Memory B cell (primary cell): ENCODE results near the gene GUCY1B1.
A peak's percentile ranks its signal among the peaks of the same experiment; 100 is the strongest.

Experiments used
- ATAC-seq: fragments of 150-1000 bp; cut with Tn5 transposase; 2 replicates; pipeline ENCODE4 v1.10.0; 2021; ENCODE audit warnings: low read depth, mild to moderate bottlenecking, moderate library complexity
- DNase-seq, 2 donors: peaks; one replicate each; pipeline ENCODE4 v3.0.0; 2022; ENCODE audit warnings: low spot score in 2 of 2
- H3K27ac Mint-ChIP-seq: one replicate; pipeline ENCODE4 v1.8.0; 2022; ENCODE audit warnings: mild to moderate bottlenecking, moderate library complexity, mixed read lengths
- H3K27me3 Mint-ChIP-seq: one replicate; pipeline ENCODE4 v1.8.0; 2022; ENCODE audit warnings: mixed read lengths
- H3K36me3 Mint-ChIP-seq: one replicate; pipeline ENCODE4 v1.8.0; 2022; ENCODE audit warnings: mild to moderate bottlenecking, mixed read lengths
- H3K4me1 Mint-ChIP-seq: one replicate; pipeline ENCODE4 v1.8.0; 2022; ENCODE audit warnings: mixed read lengths
- H3K4me3 Mint-ChIP-seq: one replicate; pipeline ENCODE4 v1.8.0; 2022; ENCODE audit warnings: mild to moderate bottlenecking, moderate library complexity, mixed read lengths
- H3K9me3 Mint-ChIP-seq: one replicate; pipeline ENCODE4 v1.8.0; 2022; ENCODE audit warnings: mixed read lengths

The GUCY1B1 gene

DNA sequence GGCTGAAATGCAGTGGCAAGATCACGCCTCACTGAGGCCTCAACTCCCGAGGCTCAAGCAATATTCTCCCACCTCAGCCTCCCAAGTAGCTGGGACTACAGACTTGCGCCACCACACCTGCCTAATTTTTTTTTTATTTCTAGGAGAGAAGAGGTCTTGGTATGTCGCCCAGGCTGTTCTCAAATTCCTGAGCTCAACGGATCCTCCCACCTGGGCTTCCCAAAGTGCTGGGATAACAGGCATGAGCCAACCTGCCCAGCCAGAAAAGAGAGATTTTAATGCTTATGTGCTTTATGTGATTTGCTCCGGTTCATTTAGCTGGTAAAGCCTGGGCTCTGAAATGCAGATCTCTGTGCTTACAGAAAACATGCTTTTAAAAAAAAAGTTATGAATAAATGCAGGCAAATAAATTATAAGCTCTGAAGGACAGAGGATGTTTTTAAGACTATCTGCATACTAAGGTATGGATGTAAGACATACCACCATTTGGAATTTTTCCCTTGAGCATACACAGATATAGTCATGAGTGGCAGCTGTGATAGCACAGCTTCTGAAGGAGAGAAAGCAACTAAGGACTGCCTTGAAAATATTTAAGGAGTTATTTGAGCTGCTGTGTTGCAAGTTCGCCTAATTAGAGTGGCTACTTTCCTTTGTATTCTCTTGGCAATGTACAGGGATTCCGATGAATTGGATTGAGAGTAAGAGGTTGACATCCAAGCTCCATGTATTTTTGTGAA, 13.8 kb downstream of the GUCY1B1 start:
- ATAC-seq (no peak), DNase-seq (no peak)
- H3K9me3 Mint-ChIP-seq = peaks cover 2% of the 10 kb centered on the region
- H3K27me3 Mint-ChIP-seq = peaks cover 1% of the 10 kb centered on the region
- H3K4me3 Mint-ChIP-seq = no peak overlapping the region
- peaks cover 2% of the 10 kb centered on the region for H3K4me1 Mint-ChIP-seq
- H3K36me3 Mint-ChIP-seq = no peaks in the 10 kb centered on the region
- H3K27ac Mint-ChIP-seq = no peak overlapping the region

DNA sequence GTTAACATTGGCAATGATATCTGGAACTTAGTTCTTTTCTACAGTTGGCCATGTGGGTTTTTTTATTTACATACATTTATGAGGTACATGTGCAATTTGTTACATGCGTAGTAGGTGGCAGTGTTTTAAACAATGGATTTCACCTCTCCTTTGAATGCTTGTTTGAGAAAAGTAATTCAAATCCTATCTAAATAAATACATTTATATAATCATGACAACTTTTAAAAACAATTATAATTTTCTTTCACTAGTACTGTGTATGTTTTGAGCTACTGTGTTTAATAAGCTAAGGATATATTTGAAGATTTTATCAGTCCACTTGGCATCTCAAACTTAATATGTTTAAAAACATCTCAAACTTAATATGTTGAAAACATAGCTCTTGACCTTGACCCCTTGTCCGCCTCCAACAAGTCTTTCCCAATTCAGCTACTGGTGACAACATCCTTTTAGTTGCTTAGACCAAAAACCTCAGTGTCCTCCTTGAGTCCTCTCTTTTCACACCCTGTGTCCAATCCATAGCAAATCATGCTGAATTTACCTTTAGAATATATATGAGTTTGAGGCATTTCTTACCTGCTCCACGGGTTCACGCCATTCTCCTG, 14.5 kb downstream of the GUCY1B1 start:
- H3K27me3 Mint-ChIP-seq = peaks cover 1% of the 10 kb centered on the region
- H3K4me3 Mint-ChIP-seq = no peak overlapping the region
- H3K27ac Mint-ChIP-seq = no peak overlapping the region
- peaks cover 2% of the 10 kb centered on the region for H3K4me1 Mint-ChIP-seq
- ATAC-seq (no peak), DNase-seq (no peak)
- no peaks in the 10 kb centered on the region for H3K36me3 Mint-ChIP-seq
- H3K9me3 Mint-ChIP-seq = peaks cover 2% of the 10 kb centered on the region

DNA sequence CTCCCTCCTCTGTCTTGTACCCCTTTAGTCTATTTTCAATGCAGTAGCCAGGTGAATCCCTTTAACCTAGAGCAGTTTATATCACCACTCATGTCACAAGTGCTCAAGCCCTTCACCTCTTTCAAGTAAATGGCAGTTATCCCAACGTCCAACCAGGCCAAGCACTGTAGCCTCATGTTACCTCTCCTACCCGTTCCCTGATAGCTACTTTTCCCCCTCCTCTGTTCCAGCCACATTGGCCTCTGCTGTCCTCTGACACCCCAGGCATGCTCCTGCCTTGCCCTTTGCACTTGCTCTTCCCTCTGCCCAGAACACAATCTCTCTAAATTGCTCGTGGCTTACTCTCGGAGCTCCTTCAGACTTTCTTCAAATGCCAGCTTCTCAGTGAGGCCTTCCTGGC, 15.2 kb downstream of the GUCY1B1 start:
- no peaks in the 10 kb centered on the region for H3K4me1 Mint-ChIP-seq
- H3K27ac Mint-ChIP-seq = no peak overlapping the region
- H3K4me3 Mint-ChIP-seq = no peak overlapping the region
- ATAC-seq (no peak), DNase-seq (no peak)
- no peaks in the 10 kb centered on the region for H3K36me3 Mint-ChIP-seq
- H3K27me3 Mint-ChIP-seq = peaks cover 1% of the 10 kb centered on the region
- peaks cover 2% of the 10 kb centered on the region for H3K9me3 Mint-ChIP-seq

DNA sequence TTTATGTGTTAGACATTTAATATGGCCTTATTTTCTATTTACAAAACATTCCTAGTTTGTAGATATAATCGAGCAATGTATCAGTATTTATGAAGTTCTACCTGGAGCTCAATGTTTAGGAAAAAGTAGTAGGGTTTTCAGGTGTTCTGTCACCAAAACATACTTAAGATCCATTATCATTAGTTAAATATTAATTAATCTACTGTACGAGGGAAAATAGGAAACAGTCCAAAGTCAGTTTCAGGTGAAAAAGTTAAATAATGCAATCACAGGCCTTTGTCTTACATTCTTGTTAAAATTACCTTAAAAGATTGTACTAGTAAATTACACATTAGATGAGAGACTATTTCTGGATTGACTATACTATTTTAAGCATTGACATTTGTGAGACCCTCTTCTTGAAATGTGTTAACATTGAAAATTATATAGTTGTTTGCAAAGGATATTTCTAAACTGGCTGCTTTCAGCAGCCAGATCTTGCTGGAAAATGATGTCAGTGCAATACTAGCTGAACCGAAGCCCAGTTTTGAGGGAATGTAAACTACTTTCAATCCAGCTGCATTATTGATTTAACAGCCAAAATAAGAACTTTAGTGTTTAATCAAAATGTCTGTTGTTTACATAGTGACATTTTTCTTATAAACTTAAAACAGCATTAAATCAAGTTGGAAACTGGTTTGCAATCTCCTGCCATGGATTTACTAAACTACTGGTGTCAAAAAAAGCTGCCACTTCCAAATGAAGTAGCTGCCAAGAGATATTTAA, 19.3 kb downstream of the GUCY1B1 start:
- Mint-ChIP-seq H3K4me3 (no peak overlapping the region), H3K27me3 (peaks cover 6% of the 10 kb centered on the region), H3K27ac (no peak overlapping the region), H3K9me3 (peaks cover 2% of the 10 kb centered on the region), H3K36me3 (no peaks in the 10 kb centered on the region), H3K4me1 (no peaks in the 10 kb centered on the region)
- DNase-seq = no peak
- ATAC-seq = no peak

DNA sequence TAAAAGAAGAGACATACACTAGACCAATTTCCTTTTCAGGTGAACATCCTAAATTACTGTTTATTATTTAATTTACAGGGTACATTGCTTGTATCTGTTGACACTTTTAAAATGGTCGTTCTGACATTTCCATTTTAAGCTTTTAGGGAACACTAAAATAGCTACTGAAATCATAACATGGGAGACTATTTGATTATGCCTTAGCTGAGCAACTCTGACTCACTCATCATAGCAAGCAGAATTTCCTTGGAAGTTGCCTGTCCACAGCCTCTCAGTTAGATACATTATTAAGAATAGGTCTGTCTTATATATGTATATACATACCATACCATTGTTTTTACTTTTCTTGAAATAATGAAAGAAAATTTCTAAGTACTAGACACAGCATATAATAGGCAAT, 22.0 kb downstream of the GUCY1B1 start:
- Mint-ChIP-seq H3K9me3 (no peaks in the 10 kb centered on the region), H3K27ac (no peak overlapping the region), H3K4me3 (no peak overlapping the region), H3K36me3 (no peaks in the 10 kb centered on the region), H3K4me1 (no peaks in the 10 kb centered on the region), H3K27me3 (peaks cover 5% of the 10 kb centered on the region)
- DNase-seq (no peak), ATAC-seq (no peak)

DNA sequence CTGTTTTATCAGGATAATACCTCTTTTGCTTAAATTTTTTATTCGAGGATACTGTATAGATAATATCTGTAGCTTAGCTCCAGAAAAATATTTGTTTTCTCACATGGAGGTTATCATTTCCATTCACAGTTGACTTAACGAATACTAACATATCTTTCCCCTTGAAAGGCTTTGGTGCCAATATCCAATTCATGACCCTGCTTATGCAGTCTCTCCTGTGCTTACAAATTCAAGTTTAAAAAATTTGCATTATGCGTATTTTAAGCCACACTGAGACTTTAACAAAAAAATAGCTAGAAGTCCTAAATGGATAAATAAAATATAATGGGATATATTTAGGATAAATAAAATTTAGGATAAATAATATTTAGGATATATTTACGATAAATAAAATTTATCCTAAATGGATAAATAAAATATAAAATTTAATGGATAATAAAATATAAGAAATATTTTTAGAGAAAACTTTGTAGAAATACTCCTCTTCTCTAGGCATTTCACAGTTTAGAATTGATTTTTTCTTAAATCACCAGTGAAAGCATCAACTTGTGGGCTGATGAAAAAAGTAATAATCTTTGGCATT, 22.5 kb downstream of the GUCY1B1 start:
- Mint-ChIP-seq H3K27ac (no peak overlapping the region), H3K36me3 (no peaks in the 10 kb centered on the region), H3K4me3 (no peak overlapping the region), H3K4me1 (no peaks in the 10 kb centered on the region), H3K27me3 (peaks cover 5% of the 10 kb centered on the region), H3K9me3 (no peaks in the 10 kb centered on the region)
- ATAC-seq = no peak
- DNase-seq = no peak

DNA sequence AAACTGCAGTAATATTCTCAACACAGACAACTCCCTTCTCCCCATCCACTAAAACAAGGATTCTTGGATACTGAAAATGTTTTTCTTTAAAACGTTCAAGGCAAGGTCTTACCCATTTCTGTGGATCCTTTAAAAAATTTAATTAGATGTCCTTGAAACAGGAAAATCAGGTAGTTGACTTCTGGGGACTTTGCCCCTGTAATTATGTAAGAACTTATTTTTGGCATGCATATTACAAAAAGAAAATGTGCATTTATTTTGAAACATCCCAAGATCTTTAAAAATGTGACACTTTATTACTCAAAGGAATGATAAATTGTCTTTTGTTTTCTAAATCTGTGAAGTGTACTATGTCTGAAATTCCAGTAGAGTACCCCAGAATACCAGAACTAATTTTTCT, 25.8 kb downstream of the GUCY1B1 start:
- ATAC-seq (no peak), DNase-seq (no peak)
- Mint-ChIP-seq H3K9me3 (no peaks in the 10 kb centered on the region), H3K36me3 (no peaks in the 10 kb centered on the region), H3K4me3 (no peak overlapping the region), H3K27ac (no peak overlapping the region), H3K27me3 (peaks cover 5% of the 10 kb centered on the region), H3K4me1 (peaks cover 4% of the 10 kb centered on the region)

DNA sequence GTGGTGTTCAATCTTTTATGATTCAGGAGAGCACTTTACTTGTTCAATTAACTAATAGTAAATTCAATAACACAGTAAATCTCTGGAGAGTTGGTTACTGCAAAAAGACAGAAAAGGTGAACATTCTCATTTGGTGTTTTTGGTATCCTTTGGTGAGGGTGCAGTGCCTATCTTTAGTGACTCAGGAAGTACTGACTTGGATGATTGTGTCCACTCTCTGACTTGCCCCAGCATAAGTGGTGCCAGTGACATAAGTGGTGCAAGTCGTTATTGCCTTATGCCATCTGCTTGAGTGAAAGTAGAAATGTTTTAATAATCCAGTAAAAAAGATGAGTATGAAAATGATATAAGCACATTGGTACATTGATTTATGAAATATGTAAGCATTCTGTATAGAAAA, 27.0 kb downstream of the GUCY1B1 start:
- peaks cover 5% of the 10 kb centered on the region for H3K4me1 Mint-ChIP-seq
- no peak overlapping the region for H3K27ac Mint-ChIP-seq
- H3K9me3 Mint-ChIP-seq = no peaks in the 10 kb centered on the region
- DNase-seq (no peak), ATAC-seq (no peak)
- peaks cover 1% of the 10 kb centered on the region for H3K27me3 Mint-ChIP-seq
- no peaks in the 10 kb centered on the region for H3K36me3 Mint-ChIP-seq
- no peak overlapping the region for H3K4me3 Mint-ChIP-seq

DNA sequence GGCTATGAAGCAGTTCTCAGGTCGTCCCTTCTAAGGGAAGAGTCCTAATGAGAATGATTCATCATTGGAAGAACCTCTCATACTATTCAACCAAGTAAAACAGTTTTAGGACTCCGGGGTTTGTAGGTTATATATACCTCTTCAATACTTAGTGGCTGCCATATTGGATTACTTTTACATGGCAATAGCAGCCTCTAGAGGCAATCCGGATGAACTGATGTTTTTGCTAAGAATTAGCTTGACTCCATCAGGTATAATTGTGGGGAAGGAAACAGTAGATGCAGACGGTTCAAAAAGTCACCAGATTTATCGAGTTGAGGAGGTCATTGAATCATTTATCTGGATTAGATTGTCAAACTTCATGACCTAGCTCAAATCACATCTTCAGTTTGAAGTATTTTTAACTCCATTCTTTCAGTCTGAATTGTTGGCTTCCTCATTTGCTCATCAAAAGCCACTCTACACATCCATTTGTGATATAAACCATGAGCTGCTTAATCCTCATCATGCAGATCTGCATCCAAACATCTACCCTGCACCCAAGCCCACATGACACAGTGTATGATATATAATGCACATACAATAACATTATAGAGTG, 28.4 kb downstream of the GUCY1B1 start:
- ATAC-seq (peak; percentile 53), DNase-seq (no peak)
- H3K27ac Mint-ChIP-seq = no peak overlapping the region
- H3K4me1 Mint-ChIP-seq = peaks cover 5% of the 10 kb centered on the region
- no peaks in the 10 kb centered on the region for H3K9me3 Mint-ChIP-seq
- H3K36me3 Mint-ChIP-seq = no peaks in the 10 kb centered on the region
- H3K27me3 Mint-ChIP-seq = peaks cover 1% of the 10 kb centered on the region
- H3K4me3 Mint-ChIP-seq = no peak overlapping the region

DNA sequence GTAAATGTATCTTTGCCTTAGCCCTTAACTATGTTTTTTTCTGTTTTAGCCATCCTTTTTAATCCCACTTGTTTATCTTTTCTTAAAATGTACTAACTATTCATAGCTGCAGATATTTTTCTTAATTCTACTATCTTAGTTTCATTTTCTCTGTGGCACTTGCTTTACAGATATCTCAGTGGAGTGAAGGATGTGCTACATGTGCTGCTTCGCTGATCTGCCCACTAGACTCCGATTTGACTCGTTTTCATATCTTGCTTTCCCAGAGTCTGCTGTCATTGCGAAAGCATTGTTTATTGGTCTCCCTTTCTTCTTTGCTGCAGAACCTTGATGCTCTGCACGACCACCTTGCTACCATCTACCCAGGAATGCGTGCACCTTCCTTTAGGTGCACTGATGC, 30.6 kb downstream of the GUCY1B1 start:
- H3K27me3 Mint-ChIP-seq = no peaks in the 10 kb centered on the region

DNA sequence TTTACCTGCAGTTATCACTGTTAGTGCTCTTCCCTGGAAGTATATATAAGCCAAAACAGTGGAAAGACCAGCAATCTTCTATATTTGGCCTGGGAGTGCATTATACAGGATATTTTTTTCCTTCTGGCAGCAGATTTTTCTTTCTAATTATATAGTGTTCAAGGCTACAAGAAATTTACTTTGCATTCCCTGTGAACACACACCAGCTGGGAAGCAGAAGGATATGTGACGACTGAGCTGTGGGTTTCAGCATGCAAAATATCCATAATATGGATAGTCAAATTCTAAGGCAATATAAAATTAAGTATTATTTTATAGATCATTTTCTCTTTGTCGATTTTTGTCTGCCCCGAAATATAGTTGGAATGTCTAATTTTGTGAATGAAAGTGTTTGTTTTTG, 31.2 kb downstream of the GUCY1B1 start:
- H3K36me3 Mint-ChIP-seq = no peaks in the 10 kb centered on the region

More for the DNA sequence above, 30.6 kb downstream of the GUCY1B1 start:
- Mint-ChIP-seq H3K27ac (no peak overlapping the region), H3K9me3 (no peaks in the 10 kb centered on the region), H3K4me1 (peaks cover 5% of the 10 kb centered on the region), H3K4me3 (no peak overlapping the region), H3K36me3 (no peaks in the 10 kb centered on the region)
- ATAC-seq (no peak), DNase-seq (no peak)

DNA sequence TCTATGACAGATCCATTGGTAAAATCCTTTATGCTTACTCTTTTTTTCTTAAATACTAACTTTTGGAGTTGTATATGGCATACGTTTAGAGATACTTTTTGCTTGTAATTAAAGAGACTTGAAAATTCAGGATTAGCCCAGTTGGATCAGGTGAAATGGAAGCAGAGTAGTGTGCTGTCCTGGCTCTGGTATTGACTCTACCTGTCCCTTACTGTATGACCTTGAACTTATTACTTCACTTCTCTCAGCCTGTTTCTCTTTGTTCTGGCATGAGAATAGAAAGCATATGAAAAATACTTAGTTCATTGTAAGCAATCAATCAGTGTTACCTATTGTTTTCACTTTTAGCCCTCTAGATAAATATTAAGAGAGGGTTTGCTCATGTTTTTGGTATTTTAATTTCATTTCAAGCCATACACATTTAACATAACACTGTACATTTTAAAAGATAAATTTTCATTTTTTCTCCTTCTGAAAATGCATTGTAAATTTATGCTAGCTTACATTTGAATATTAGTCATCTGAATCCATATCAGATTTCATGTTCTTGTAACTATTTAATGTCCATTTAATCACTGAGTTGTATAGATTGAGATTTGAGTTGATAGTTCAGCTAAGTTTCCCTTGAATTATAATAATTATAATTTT, 35.9 kb downstream of the GUCY1B1 start:
- no peak overlapping the region for H3K27ac Mint-ChIP-seq
- H3K36me3 Mint-ChIP-seq = no peaks in the 10 kb centered on the region
- H3K9me3 Mint-ChIP-seq = no peaks in the 10 kb centered on the region
- H3K4me3 Mint-ChIP-seq = no peak overlapping the region
- DNase-seq (no peak), ATAC-seq (no peak)
- no peaks in the 10 kb centered on the region for H3K4me1 Mint-ChIP-seq
- no peaks in the 10 kb centered on the region for H3K27me3 Mint-ChIP-seq

More for the DNA sequence above, 31.2 kb downstream of the GUCY1B1 start:
- Mint-ChIP-seq H3K27ac (no peak overlapping the region), H3K9me3 (no peaks in the 10 kb centered on the region), H3K4me3 (no peak overlapping the region), H3K4me1 (peaks cover 5% of the 10 kb centered on the region), H3K27me3 (no peaks in the 10 kb centered on the region)
- DNase-seq = no peak
- ATAC-seq = no peak

DNA sequence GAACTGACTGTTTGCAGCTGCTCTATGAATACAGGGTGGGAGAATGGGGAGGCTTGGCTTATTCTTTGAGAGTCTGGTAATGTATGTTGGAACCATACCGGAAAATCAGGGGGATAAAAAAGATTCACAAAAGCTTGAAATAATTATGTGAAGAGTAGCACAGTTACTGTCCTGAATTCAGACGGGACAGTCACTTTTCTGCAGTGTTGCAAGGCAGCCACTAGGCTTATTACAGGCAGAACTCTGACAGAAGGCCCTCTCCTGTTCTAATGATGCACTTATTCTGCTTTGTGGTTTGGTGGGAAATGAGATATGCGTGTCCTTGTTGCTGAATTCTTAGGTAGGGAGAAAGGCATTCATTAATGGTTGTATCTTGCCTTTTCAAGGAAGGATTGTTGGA, 37.2 kb downstream of the GUCY1B1 start:
- H3K9me3 Mint-ChIP-seq = no peaks in the 10 kb centered on the region
- H3K27me3 Mint-ChIP-seq = no peaks in the 10 kb centered on the region
- no peak for ATAC-seq
- no peaks in the 10 kb centered on the region for H3K36me3 Mint-ChIP-seq
- no peak overlapping the region for H3K4me3 Mint-ChIP-seq
- no peak overlapping the region for H3K27ac Mint-ChIP-seq
- no peak for DNase-seq
- H3K4me1 Mint-ChIP-seq = no peaks in the 10 kb centered on the region
